Measurements from ENCODE around the gene UBE2D2. TPM values are rescaled to one million over a fixed set of nuclear protein-coding genes. Genes with fewer than 3 reads are reported as not detected.

Gene UBE2D2
- total and polyA plus RNA-seq, 2 of the 13 experiments (the other 11 are each of a cell fraction or from before 2014, with no cell fraction given): 79.1 to 109 TPM

- TF ChIP-seq SNAPC5 (CRISPR knock-in tag; IDR thresholded peaks at IDR 0.05; ENCODE audit: borderline replicate concordance) (no peak), ZSCAN29 (CRISPR knock-in tag; conservative IDR thresholded peaks at IDR 0.05) (no peak), SSRP1 (CRISPR knock-in tag; IDR thresholded peaks at IDR 0.05) (no peak), FOXP1 (IDR thresholded peaks at IDR 0.05) (no peak), FOXP1 (CRISPR knock-in tag; IDR thresholded peaks at IDR 0.05) (no peak), ZNF44 (CRISPR knock-in tag; IDR thresholded peaks at IDR 0.05) (0 out of 2 replicates have a peak, but pooled peaks have one; percentile 36), ARID2 (CRISPR knock-in tag; IDR thresholded peaks at IDR 0.05; ENCODE audit: borderline replicate concordance) (no peak), ZNF800 (CRISPR knock-in tag; IDR thresholded peaks at IDR 0.05) (0 out of 2 replicates have a peak, but pooled peaks have one; percentile 23), SNAI1 (CRISPR knock-in tag; IDR thresholded peaks at IDR 0.05; ENCODE audit: borderline replicate concordance) (no peak; the same call in none of the 2 replicates), ZFP37 (CRISPR knock-in tag; IDR thresholded peaks at IDR 0.05; ENCODE audit: borderline replicate concordance) (0 out of 2 replicates have a peak, but pooled peaks have one; percentile 11), NR3C1 (CRISPR knock-in tag; IDR thresholded peaks at IDR 0.05) (no peak), CBX2 (IDR thresholded peaks at IDR 0.05; ENCODE audit: low read depth, low read length) (no peak), CBX2 (CRISPR knock-in tag; IDR thresholded peaks at IDR 0.05; ENCODE audit: low read depth) (no peak), ARNTL (CRISPR knock-in tag; IDR thresholded peaks at IDR 0.05) (no peak), HDAC6 (IDR thresholded peaks at IDR 0.05; ENCODE audit: low read depth, low read length) (no peak), MATR3 (CRISPR knock-in tag; IDR thresholded peaks at IDR 0.05) (no peak), ZNF510 (CRISPR knock-in tag; IDR thresholded peaks at IDR 0.05; ENCODE audit: low read depth) (no peak), CENPX (CRISPR knock-in tag; IDR thresholded peaks at IDR 0.05) (no peak), MXI1 (IDR thresholded peaks at IDR 0.05; ENCODE audit: borderline replicate concordance, low read depth, low read length) (peak; percentile 78; the same call in 2 of the 3 replicates), HOXA9 (CRISPR knock-in tag; IDR thresholded peaks at IDR 0.05; ENCODE audit: borderline replicate concordance) (peak; percentile 88; the same call in 1 of the 2 replicates), ATF7-NPFF (CRISPR knock-in tag; IDR thresholded peaks at IDR 0.05; ENCODE audit: low read depth) (no peak; the same call in 1 of the 2 replicates), RFXAP (CRISPR knock-in tag; IDR thresholded peaks at IDR 0.05; ENCODE audit: borderline replicate concordance) (peak; percentile 61; the same call in 1 of the 2 replicates), WIZ (CRISPR knock-in tag; IDR thresholded peaks at IDR 0.05) (no peak), U2AF1 (optimal IDR thresholded peaks at IDR 0.05; ENCODE audit: low read depth, low read length) (no peak), ZEB1 (IDR thresholded peaks at IDR 0.05; ENCODE audit: insufficient replicate concordance, low read depth) (no peak), HHEX (CRISPR knock-in tag; IDR thresholded peaks at IDR 0.05) (no peak), ZHX1 (CRISPR knock-in tag; IDR thresholded peaks at IDR 0.05; ENCODE audit: low read depth) (no peak), HMG20A (CRISPR knock-in tag; IDR thresholded peaks at IDR 0.05; ENCODE audit: borderline replicate concordance) (no peak)
These were observed at the start of gene UBE2D2 (continued) for GRCh38 chr5:139560752-139561654.
